NCI-H345 treated with DMSO at 0.1 percent for 48 hours (cell line): ENCODE data around the gene AKNA.

ENCODE experiments used
- DNase-seq: peaks from one replicate; lab custom pipeline; 2025; ENCODE audit not compliant: unreplicated experiment; lab: John Stamatoyannopoulos, UW

Gene AKNA

DNA sequence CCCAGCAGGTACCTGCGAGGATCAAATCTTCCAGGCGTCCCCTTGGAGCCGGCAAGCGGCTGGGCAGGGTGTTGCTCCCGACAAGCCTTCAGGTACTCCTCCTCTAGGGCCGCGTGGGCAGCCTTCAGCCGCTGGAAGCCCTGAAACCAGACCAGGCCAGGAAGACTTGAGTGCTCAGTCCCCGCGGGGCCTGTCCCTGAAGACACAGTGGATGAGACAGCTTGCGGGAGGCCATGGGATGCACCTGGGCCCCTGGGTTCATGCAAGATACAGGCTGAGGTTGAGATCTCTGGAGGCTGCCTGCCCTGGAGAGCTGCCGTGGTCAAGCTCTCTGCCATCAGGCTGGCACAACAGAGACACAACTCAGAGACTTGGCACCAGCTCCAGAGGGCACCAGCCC is 25.4 kb downstream of the AKNA start:
- DNase-seq: no peak

DNA sequence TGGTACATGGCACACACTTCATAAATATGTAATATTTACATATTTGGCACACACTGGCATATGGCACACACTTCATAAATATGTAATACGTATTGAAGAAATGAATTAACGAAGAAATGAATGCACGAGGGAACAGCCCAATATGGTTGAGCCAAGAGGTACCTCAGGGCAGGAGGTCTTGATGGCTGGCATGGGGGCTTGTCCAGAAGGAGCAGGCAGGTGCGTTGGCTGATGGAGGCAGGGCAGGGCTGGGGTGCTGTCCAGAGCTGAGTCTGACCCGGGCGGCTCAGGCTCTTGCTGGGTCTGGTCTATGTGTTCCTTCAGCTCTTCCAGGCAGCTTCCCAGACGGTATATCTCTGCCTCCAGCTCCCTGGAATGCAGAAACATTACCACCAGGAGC is 26.2 kb downstream of the AKNA start:
- DNase-seq: no peak

DNA sequence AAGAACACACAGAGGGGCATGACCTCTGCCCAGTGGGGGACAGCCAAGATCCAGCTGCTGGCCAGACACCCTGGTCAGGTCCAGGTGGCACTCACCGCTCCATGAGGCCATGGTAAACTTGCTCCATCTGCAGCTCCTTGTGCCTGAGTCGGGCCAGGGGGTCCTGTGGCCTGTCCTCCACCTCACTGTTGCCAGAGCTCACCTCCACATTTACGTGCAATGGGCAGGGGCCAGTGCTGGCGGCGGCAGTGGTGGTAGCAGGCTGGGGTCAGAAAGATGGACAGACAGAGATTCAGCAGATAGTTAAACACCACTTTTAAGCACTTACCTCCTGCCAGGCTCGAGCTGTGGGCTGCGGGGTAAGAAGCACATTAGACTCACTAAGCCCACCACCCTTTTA is 28.0 kb downstream of the AKNA start:
- no peak for DNase-seq

DNA sequence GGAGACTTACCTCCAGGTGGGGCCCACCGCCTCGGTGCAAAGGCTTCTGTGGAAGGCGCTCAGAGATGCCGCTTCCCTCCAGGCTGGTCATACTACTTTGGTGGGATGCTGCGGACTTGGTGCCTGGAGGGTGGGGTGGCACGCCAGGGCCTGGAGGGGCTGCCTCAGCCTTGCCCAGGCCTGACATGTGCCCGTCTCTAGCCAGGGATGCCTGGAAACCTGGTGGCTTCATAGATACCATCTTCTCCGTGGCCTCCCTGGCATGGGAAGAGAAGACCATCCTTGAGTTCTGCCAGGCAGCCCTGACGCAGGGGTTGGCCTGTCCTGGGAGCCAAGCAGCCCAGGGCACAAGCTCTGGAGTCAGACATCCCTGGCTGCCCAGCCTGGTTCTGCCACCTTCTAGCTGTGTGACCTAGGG is 29.9 kb downstream of the AKNA start:
- DNase-seq: no peak

DNA sequence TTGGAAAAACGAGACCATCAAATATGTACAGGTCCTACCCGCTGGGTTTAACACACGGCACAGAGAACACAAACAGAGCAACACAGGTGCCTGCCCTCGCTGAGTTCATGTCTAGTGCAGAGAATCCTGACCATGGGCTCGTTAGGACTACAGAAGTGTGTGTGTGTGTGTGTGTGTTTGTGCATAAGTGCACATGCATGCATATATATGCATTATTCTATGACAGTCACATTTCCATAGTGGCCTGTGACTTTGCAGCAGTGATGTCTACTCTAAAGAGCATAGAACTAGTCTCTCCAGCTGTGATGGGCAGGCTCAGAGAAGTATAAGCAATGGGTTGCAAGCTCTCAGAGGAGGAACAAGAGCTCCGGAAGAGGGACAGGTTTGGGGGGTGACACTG is 30.4 kb downstream of the AKNA start:
- no peak for DNase-seq

DNA sequence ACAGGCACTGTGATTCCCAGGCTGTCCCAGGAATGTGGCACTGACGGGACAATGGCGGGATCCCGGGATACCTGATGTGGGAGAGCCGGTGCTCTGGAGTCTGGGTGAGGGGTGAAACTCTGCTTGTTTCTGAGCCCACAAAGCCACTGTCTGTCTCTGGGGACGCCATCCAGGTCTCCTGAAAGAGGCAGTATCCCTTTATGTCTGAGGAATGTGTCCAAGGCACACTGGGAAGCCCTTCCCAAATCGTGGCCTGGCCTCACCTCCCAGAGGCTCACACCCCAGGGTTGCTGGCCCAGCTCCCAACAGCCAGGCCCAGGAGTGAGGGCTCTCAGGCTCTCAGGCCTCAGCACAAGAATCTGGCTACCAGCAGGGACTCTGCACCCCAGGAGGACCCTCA is 31.0 kb downstream of the AKNA start:
- no peak for DNase-seq

DNA sequence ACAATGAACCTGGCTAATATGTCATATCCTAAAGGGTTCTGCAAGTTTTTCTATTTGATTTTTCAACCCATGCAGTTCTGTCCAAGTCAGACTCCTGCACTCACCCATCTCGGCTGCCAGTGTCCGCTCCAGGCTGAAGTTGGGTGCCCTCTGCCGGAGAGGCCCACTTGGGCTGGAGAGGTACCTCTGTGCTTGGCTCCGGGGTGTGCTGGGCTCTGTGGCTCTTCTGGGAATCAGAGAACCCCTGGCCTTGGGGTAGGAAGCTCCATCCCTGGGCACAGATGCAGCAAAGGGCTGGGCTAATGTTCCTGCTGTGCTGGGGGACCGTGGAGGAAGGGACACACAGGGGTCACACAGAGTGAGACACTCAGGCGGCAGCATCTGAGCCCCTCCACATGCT is 32.0 kb downstream of the AKNA start:
- no peak for DNase-seq

DNA sequence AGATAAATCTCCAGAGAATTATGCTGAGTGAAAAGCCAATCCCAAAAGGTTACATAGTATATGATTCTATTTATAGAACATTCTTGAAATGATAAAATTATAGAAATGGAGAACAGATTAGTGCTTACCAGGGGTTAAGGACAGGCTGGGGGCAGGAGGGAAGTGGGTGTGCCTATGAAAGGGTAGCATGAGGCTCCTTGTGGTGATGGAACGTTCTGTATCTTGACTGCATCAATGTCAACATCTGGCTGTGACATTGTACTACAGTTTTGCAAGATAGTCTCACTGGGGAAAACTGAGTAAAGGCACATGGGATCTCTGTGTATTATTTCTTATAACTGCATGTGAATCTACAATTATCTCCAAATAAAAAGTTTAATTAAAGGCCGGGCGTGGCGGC is 35.9 kb downstream of the AKNA start:
- DNase-seq: no peak

DNA sequence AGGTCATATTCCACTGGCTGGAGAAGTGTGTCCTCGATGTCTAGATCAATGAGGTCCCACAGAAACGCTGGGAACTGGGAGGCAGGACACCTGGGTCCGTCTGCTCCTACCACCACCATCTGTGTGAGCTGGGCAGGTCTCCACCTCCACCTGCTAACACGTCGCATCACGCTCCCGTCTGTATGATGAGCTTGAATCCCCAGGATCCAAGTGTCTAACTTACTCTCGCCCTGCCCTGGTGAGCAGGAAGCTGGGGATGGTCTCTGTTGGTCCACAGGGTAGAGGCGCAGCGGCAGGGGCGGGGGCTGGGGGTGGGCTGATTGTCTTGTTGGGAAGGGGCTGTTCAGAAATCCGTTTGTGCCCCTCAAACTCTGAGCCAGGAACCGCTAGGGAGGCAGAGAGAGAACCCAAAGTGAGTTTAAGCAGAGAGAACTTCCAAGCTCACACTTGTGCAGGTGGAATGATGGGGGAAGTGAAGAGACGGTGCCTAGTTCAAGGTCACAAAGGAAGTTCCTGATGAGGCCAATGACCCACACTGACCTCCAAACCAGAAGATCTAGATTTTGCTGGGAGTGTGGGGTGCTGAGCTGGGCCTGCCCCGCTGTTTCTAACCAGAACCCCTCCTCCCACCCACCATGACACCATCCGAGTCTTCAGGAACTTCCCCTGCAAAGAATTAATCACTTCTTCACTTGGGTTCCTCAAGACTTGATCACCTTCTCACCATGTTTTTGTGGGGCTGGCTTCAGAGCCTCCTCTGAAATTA is 37.0 kb downstream of the AKNA start:
- no peak for DNase-seq

DNA sequence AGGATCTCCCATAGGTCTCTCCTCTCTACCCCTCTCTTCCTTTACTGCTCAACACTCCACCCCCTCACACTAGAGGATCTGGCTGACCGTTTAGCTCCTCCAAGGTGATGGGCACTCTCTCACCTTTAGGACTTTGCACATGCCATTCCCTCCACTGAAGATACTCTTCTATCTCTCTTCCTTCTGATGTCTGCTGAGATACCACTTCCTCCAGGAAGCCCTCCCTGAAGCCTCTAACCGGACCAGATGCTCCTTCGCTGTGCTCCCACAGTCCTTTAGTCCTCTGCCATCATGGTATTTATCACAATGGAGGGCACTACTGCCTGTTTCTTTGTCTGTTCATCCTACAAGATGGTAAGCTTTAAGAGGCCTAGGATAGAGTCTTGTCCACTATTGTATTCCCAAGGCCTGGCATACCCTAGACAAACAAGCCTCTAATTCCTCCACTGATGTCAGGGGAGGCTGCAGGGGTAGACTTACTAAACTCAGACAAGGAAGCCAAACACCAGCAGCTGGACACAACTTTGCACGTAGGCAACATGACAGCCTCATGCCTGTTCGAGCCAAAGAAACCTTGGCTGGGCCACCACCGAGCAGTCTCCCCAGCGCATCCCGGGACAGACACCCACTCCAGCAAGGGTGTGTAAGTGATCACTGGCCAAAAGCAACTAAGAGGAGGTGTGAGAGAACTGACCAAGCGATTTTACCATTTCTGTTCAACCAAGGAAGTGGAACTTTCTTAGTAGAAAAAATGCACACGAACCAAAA is 37.9 kb downstream of the AKNA start:
- no peak for DNase-seq

DNA sequence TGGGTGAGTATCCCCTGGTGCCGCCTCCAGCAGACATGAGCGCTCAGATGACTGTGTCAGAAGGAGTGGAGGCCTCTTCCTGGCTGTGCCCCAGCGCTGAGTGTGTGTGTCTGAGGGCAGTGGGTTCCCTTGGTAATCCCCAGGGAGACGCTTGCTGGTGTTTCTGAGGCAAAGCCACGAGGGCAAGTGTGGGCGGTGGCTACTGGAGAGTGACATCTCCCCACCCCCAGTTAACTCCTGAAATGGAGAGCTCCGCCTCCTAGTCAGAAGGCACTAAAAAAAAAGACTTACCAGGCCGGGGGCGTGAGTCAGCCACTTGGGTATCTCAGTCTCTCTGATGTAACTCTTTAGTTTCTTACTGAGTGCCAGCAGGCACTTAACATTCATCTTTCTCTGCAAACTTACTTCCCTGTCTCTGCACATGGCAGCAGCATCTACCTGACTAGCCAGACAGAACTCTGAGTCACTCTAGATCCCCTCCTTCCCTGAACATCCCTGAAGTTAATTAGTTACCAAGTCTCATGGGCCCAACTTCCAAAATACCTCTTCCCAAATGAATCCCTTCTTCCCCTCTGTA is 38.8 kb downstream of the AKNA start:
- no peak for DNase-seq

DNA sequence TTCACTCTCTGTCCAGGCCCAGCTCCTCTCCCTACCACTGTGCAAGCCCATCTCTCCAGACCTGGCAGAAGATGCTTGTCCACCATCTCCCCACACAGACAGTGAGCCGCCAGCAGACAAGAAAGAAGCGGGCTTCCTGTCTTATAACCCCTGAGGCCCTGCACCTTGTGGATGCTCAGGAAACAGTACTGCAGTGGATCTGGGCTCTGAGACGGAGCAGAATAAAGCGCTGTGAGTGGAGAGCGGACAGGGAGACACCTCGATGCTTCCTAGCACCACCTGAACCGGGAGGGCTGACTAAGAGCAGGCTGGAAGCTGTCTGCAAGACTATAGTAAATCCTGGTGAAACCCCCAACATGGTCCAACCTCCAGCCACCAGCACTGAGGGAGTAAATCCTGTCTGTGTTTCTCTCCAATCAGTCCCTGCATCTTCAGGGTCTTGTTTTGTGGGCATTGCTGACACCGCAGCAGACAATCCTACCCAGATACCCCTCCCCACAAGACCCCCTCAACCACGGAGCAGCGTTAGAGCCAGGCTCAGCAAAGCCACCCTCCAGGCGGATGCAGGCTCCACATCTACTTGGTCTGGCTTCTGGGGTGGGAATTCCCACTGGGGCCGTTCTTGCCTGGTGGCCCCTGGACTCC is 39.4 kb downstream of the AKNA start:
- no peak for DNase-seq

DNA sequence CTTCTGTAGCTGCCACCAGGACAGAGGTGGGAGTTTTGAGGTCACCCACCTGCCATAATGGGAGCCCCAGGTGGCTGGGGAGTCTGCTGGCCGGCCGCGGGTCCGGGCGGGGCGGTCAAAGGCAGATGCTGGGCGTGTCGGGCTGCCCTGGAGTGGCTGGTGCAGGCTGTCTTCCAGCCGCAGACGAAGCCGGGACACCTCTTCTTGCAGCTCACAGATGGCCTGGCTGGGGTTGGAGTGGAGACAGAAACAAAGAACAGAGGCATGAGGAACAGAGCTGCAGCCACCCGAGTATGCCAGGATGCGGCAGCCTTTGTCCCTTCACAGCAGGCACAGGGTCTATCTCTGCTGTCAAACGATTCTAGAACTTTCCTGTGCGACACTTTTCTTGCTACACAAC is 40.1 kb downstream of the AKNA start:
- DNase-seq: no peak

DNA sequence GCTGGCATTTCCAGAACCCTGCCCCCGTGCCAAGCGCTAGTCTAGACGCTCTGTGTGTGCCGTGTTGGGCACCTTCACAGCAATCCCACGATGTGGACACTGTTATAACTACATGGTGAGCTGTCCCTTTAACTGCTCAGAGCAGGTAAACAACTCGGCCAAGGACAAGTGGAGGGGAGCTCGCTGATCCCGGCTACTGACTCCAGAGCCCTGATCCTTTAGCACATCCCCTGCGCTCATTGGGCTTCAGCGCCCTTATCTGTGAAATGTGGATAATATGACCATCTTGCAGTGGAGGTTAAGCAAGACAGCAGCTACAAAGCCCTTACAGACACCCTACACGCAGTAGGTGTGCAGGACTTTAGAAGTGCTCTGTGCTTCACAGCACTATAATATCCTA is 41.6 kb downstream of the AKNA start:
- DNase-seq: no peak

DNA sequence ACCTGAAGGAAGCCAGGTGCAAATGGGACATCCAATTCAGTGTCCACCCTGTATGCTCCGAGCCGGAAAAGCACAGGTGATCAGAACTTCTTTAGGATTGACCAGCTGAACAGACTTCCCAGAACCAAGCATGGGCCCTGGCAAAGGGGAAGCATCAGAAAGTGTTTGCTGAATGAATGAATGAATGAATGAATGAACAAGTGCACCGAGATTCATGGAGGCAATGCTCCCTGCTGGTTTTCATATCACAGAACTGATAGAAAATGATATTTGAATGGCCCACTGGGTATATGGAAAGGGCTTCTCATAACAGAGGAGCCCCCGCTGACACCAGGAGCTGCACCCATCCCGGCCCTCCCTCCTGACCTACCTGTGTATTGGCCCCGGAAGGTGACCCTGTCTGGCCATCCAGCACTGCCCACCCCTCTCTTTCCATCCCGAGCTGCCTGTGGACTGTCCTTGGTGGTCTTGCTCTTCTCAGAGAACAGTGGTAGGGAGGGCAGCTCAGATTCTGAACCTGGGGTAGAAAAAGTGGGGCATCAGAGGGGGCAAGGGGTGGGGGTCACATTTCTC is 42.2 kb downstream of the AKNA start:
- no peak for DNase-seq

DNA sequence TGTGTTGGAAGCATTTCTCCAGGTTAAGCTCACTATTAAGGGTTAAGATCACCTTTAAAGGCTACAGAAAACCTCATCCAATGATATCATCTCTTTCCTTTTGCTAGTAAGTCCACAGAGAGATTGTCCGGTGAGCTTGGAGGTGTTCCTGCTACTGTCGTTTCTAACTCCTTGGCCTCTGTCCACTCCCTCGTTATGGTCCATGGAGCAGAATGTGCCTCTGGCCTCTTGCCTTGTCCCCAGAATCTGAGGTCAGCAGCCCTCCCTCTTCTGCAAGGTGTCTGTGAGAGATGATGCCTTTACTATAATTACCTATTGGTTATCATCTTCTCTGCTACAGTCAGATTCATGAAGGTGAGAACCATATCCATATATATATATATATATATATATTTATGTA is 43.1 kb downstream of the AKNA start:
- no peak for DNase-seq

DNA sequence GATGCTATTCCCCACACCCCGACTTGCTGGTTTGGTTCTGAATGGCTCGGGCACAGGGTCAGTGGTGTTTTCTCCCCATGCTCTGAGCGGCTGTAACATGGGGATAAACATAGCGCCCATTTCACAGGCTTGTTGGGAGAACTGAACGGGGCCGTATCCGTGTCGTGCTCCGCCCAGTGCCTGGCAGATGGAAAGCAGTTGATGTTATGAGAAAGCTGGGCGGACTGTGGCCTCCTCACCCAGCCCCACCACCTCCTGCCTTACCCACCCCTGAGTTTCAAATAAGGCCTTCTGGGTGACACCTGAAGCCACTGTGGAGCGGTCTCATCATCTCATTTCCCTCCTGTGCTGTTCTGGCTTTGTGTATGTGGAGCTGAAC is 43.6 kb downstream of the AKNA start:
- no peak for DNase-seq

DNA sequence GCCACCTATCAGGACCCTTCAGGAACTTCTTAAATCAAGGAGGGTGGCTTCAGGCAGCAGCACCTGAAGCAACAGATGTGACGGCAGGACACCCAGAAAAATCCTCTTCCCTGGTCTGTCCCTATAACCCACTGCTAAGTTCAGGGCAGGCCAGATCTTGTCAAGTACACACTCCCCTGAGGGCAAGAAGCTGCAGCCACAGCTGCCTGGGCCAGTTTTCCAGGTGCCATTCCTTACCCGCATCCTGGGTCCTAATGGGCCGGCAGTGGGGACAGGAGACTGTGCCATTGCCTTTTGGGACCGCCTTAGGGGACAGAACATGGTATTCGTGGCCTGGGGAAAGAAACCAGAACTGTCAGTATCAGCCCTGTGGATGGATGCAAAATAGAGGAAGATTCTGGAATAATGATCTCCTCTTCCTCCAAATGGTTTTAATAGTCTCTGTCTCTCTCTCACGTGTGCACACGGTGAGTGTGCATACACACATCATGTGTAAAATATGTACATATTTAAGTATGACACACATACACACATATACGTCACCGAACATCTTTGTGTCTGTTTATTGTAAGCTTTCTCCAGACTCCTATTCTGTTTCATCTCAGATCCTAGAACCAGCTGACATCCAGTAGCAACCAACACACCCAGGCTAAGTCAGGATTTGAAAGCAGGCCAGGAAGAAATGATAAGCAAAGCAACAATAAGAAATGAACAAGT is 44.2 kb downstream of the AKNA start:
- no peak for DNase-seq

DNA sequence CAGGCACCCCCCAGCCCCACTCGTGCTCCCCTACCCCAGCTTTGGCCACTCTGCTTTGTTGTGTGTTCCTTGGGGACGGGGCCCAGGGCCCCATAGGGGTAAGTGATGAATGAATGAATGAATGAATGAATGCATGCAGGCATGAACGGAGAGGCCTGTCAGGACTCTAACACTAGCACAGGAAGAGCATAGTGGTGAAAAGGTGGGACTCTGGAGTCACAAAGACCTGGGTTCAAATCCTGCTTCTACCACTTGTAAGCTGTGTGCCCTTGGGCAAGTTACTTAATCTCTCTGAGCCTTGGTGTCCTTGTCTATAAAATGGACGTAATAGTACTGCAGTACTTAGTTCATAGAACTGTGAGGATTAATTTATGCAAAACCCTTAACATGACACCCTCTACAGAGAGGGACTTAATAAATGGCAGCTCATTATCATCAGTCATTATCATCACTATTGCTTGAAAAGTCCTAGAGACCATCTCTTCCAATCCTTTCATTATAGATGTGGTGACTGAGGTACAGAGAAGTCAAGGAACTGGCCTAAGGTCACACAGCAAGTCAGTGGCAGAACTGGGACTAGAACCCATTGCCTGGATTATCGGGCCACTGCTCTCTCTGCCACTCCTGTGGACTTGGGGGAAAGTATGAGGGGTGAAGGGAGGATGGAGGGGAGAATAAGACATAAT is 44.9 kb downstream of the AKNA start:
- no peak for DNase-seq

DNA sequence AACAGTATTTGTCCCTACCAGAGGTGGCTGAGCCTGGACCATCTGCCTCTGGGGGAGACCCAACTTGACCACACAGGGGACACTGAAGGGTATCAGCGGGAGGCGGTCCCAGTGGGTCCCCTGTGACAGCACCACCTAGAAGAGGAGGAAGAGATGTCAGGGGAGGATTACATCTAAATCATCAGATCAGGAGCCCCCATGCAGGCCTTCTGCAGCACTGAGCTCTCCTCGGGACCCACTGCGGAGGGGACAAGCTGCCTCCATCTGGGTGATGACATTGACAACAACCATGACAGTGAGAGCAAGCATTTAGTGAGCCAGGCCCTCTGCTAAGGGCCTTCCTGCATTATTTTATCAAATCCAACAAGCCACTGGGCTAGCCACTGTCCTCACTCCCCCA is 45.8 kb downstream of the AKNA start:
- DNase-seq: no peak
